HG03097 (cell line): ENCODE data around the gene USP11.
"Not testable (repeated sequence)": the region's sequence is repeated elsewhere in the genome, so short reads cannot be mapped to it uniquely, and the experiment has no call there.

Source experiments
- ATAC-seq: cut with Tn5 transposase; IDR thresholded peaks from one replicate; pipeline ENCODE4 v1.9.1; 2021; ENCODE audit not compliant: unreplicated experiment, low FRiP score

USP11 gene

DNA sequence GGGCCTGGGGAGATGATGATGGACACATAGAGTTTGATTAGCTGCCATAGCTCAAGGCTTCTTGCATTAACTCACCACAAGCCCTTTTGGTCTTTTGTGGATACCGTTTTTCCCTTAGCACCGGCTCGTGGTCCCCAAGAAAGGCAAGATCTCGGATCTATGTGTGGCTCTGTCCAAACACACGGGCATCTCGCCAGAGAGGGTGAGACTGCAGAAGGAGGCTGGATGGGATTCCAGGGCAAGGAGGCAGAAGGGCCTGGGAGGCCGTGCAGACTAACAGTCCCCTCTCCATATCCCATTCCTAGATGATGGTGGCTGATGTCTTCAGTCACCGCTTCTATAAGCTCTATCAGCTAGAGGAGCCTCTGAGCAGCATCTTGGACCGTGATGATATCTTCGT is 9.5 kb downstream of the USP11 start:
- no peak for ATAC-seq

DNA sequence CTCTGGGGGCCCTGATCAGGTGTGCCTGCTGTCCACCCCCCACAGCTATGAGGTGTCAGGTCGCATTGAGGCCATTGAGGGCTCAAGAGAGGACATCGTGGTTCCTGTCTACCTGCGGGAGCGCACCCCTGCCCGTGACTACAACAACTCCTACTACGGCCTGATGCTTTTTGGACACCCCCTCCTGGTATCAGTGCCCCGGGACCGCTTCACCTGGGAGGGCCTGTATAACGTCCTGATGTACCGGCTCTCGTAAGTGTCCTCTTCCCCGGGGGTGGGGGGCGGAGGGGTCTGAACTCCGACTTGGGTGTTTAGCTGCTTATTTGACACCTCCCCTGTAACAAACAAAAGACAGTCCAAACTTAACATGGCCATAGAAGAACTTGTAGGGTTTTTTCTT is 10.5 kb downstream of the USP11 start:
- no peak for ATAC-seq

DNA sequence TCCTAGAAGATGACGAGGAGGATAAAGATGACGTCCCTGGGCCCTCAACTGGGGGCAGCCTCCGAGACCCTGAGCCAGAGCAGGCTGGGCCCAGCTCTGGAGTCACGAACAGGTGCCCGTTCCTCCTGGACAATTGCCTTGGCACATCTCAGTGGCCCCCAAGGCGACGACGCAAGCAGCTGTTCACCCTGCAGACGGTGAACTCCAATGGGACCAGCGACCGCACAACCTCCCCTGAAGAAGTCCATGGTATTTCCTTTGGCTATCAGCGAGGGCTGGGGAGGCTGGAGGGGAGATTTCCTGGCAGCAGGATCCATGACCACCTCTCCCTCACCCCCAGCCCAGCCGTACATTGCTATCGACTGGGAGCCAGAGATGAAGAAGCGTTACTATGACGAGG is 11.9 kb downstream of the USP11 start:
- no peak for ATAC-seq

DNA sequence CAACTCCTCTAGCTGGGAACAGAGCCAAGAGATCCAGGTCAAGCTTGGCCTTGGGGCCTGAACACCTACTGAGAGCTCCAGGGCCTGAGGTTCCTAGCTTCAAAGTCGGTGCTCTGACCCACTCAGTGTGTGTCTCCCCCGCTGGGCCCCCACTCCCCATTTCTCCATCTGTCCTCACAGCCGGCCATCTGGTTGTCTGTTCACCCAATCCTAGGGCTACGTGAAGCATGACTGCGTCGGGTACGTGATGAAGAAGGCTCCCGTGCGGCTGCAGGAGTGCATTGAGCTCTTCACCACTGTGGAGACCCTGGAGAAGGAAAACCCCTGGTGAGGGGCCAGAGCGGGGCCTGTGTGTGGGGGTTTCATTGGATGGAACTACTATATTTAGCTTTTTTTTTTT is 12.3 kb downstream of the USP11 start:
- ATAC-seq, result no peak

DNA sequence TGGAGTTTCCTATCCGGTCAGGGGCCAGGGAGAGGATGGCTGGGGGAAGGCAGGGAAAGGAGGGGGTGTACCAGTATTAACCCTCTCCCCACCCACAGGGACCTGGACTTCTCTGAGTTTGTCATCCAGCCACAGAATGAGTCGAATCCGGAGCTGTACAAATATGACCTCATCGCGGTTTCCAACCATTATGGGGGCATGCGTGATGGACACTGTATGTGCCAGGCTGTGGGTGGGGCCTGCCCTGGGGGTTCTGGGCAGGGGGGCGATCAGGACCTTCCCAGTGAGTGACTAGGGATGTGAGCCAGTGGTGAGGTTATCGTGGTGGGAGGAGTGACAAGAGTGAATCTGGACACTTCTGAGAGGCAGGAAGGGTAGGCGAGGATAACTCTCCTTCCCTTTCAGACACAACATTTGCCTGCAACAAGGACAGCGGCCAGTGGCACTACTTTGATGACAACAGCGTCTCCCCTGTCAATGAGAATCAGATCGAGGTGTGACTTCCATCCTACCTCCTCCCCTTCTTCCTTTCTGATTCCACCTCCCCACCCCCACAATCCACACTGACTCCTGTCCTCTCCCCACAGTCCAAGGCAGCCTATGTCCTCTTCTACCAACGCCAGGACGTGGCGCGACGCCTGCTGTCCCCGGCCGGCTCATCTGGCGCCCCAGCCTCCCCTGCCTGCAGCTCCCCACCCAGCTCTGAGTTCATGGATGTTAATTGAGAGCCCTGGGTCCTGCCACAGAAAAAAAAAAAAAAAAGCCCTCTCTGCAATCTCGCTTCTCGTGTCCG is 14.6 kb downstream of the USP11 start:
- ATAC-seq, result no peak

DNA sequence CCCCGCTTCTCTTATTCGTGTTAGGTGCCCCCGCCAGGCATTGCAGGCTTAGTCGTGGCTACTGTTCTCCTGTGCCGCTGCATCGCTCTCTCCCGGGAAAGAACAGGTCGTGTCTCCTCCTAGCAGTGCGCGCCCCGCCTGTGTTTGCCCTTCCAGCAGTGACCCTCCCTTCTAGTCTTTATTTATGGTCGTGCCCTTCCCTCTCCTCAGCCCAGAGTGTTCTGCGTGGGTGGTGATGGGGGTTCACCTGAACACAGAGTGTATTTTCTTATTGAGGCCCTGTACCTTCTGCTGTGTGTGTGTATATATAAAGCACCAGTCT is 15.2 kb downstream of the USP11 start:
- no peak for ATAC-seq

DNA sequence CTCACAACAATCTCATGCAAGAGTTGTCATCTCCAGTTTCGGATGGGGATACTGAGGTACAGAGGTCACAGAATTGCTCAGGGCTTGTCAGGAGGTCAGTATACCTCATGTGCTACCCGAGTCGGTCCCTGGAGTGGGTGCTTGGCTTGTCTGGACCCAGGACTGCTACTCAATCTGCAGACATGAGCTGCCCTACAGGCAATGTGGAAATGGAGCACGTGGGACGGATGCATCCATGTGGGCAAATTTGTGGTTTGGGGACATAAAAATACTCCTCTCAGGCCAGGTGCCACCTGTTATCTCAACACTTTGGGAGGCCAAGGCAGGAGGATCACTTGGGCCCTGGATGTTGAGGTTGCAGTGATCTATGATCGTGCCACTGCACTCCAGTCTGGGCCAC is 15.8 kb downstream of the USP11 start:
- ATAC-seq, result no peak

DNA sequence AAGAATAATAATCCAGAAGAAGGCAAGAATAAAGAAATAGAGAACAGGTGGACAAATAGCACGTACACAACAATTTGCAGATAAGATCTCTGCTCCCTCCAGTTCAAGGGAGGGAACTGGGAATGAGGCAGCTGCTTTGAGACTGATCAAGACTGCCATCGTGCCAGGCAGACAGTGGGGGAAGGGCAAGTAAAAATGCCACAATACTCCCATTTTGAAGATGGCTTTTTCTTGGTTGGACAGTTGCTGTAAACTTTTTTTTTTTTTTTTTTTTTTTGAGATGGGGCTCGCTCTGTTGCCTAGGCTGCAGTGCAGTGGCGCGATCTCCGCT is 17.2 kb downstream of the USP11 start:
- ATAC-seq, result no peak

DNA sequence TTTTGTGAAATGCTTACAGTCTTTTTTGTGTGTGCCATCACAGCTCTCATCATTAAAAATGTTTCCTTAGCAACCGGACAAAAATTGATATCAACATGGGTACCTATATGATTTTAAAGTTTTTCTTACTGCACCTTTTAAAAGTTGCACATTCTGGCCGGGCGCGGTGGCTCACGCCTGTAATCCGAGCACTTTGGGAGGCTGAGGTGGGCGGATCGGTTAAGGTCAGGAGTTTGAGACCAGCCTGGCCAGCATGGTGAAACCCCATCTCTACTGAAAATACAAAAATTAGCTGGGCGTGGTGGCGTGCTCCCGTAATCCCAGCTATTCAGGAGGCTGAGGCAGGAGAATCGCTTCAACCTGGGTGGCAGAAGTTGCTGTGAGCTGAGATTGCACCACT is 24.8 kb downstream of the USP11 start:
- ATAC-seq, result not testable (repeated sequence)

DNA sequence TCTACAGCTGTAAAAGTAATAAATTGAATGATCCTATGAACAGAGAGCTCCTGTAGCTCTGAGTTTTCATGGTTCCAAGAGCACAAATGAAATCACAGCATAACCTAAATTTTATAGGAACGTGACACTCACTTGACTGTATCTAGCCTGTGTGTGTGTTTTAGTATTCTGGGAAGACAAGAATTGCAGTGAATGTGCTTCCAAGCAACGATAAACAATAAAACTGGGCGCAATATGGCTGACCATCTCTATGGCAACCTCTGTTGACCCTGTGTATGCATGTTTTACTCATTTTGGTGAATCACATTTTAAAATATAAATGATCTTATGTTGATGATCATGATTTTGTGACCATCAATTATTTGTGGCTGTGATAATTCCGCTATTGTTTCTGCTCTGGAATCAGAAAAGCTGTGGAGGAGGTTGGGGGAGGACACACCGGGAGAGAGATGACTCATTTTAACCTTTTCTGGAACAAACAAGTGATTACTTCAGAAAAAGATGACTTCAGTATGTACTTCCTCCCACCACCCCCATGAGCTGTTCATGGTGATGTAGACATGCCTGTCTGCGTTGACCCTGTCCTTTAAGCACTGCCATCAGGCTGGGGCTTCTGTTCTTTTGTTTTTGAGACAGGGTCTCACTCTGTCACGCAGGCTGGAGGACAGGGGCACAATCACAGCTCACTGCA is 31.8 kb downstream of the USP11 start:
- ATAC-seq, result no peak

DNA sequence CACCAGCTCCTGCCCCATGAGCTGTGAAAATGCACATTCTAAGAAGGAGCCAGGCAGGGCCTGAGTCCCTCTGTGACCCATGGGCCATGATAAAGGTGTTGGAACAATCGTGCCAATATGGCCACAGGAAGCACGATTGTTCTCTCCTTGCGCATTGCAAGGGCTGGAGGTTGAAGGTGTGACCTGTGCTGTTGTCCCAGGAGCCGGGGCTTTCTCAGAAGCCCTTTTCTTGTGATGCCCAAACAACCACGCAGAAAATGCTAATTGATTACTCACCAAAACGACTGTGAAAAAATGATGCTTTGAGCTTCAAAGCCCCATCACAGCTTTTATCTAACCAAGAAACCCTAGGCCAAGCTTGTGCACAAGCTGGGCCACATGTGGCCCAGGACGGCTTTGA is 33.8 kb downstream of the USP11 start:
- ATAC-seq, result no peak

DNA sequence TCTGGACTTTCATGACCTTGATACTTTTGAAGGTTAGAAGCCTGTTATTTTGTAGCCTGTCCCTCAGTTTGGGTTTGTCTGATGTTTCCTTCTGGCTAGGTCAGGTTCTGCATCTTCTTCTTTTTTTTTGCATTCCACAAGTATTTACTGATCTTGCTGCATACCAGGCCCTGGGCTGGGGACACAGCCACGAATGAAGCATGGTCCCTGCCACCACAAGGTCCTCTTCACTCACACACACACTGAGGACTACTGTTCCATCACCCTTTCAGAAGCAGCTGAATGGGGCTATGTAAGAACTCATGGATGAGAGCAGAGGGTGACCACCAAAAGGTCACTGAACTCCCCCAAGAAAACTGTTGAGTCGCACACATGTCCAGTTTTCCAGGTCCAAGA is 39.2 kb downstream of the USP11 start:
- ATAC-seq, result no peak

DNA sequence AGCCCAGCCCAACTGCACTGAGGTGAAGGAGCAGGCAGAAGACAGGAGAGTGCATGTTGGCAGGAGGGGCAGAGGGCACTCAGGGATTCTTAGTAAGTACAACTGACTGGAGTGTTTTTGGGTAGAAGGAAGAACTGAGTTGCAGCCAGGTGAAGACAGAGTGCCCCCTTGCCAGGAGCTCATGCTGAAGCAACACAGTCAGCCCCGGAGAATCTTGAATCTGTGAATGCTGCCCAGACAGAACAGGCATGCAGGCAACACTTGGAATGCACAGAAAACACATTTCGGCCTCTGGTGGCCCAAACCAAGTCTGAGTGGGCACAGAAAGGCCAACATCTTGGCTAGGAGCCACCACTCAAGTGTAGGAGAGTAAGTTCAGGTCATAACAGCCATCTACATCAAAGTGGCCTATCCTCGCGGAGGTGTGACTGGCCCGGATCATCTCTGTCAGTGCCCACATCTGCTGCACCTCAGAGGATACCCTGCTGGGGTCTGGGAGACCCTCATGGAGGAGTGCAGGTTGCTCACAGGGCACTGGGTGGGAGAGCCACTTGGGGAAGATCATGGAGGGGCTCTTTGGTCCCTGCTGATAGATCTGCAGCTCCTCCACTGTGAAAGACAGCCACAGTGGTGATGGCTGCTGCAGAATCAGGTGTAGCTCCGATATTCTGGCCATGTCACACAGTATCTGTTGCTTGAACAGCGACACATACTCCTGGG is 40.4 kb downstream of the USP11 start:
- ATAC-seq, result no peak

DNA sequence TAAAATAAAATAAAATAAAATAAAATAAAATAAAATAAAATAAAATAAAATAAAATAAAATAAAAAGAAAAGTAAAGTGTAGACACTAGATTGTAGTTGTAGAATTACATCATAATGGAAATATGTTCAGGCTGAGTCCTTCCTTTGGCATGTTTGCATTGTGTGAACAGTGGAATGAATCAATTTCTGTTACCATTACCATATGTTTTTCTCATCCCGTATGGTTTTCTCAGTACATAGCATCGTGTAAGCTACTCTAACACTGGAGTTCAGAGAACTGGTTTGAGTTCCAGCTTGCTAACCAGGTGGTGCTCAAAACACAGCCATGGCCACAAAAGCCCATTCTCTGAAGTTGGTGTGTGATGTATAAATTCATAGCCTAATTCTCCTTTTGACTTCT is 45.9 kb downstream of the USP11 start:
- no peak for ATAC-seq

DNA sequence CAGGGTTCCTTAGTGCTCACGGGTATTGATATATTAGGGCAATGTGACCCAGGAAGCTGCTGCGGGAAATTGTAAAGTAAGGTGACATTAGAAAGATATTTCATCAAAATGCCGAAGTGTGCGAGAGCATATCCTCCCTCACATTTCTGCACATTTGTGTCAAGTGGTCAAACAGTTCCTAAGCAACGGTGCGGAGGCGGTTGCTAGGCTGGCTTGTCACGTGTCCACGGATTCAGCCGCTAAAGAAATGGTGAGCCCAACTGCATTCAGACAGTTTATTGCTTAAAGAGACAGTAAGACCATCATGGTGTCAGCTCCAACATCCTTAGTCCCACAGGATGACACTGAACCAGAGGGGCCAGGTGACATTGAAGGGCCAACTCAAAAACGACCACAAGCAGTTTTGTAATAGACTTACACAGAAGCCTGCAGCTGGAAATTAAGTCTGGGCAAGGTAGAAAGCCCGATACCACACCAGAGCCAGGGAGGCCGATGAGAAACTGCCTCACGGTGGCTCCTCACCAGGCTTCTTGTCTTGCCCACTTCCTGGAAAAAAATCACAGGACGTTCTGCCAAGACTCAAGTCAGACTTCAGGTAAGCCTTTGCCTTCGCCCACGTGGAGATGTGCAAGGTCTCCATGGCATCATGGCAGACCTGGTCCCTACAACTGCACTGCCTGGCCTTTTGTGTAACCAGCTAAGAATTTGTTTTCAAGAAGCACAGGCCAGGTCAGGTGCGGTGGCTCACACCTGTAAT is 50.4 kb downstream of the USP11 start:
- ATAC-seq, result no peak

DNA sequence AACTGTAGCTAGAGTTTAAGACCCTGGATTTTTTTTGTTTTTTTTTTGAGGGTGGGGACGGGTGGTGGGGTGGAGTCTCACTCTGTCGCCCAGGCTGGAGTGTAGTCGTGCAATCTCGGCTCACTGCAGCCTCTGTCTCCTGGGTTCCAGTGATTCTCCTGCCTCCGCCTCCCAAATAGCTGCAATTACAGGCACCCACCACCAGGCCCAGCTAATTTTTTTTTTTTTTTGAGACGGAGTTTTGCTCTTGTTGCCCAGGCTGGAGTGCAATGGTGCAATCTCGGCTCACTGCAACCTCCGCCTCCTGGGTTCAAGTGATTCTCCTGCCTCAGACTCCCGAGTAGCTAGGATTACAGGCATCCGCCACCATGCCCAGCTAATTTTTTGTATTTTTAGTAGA is 51.8 kb downstream of the USP11 start:
- not testable (repeated sequence) for ATAC-seq

DNA sequence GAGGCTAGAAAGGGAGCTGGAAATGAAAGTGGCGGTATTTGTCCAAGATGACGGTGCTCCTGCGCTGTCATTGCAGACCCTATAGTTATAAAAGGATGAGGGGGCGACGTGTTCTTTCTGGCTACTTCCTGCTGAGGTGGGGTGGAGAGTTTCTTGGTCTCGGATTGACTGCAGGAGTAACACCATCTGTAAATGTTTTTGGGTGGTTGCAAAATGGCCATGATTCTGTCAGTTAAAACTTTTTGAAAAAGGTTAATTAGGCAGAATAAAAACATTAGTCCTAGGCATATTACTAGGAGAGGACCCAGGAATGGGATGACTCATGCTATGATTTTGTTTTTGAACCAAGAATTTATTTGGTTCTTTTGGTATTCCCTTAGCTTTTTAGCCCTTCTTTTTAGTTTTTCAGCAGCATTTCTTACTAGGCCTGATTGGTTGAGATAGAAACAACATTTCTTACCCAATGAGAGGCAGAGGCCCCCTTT is 53.1 kb downstream of the USP11 start:
- ATAC-seq, result no peak

DNA sequence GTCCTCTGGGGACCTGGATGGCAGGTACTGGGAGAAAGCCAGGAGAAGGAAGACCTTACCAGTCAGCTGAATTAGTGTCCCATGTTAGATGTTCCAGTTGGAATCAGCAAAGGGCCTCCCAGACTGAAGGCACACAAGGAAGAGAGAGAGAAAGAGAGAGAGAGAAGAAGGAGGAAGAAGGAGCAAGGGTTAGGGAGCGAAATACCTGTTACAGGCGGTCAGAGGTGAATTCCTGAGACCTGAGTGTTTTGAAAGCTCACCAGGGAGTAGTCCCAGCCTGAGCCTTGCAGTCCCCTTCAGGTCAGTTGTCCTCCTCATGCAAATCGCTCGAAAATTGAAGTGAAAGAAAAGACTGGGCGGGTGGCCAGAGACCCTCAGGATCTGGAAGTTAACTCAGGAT is 60.3 kb downstream of the USP11 start:
- no peak for ATAC-seq

DNA sequence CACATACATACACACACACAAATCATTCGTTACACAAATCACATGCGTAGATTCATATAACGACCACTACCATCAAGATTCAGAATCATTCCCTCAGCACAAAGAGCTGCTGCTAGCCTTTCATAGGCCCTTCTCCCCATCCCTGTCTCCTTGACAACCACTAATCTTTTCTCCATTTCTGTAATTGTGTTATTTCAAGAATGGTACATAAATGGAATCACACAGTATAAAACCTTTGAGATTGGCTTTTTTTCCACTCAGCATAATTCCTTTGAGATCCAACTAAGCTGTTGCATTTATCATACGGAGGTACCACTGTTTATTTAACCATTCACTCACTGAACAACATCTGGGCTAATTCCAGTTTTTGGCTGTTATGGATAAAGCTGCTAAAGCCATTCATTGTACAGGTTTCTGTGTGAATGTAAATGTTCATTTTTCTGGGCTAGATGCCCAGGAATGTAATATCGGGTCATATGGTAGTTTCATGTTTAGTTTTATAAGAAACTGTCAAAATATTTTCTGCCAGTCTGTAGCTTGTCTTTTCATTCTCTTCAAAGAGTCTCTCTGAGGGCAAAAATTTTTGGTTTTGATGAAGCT is 64.1 kb downstream of the USP11 start:
- ATAC-seq, result no peak

DNA sequence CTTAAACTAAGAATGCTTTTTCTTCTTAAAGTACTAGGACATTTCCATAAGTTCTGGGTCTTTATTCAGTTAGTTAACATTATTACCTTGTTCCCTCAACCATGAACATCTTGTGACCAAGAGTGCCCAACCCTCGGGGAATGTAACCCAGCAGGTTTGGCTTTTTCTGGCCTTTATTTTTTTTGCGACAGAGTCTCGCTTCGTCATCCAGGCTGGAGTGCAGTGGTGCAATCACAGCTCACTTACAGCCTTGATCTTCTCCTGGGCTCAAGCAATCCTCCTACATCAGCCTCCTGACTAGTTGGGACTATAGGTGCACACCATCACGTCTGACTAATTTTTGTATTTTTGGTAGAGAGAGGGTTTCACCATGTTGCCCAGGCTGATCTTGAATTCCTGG is 65.1 kb downstream of the USP11 start:
- ATAC-seq, result no peak
